Upper lobe of left lung (tissue), 6 donors: ENCODE results near the gene PPDPF. TPM values are rescaled to one million over a fixed set of nuclear protein-coding genes. Genes with fewer than 3 reads are reported as not detected.

Source experiments
- ATAC-seq, 2 donors: fragments of 200-7000 bp; cut with Tn5 transposase; one replicate each; pipeline ENCODE4 v1.9.1; 2022; ENCODE audit warnings: mild to moderate bottlenecking in 2 of 2, moderate library complexity in 2 of 2; ENCODE audit not compliant: low FRiP score in 2 of 2
- DNase-seq, 2 donors: peaks; one replicate each; pipeline ENCODE4 v3.0.0-alpha.2; 2019 to 2020
- H3K27ac ChIP-seq, 4 donors: fragments of 200-600 bp; sonication (generic); one replicate each; pipeline ENCODE4 v1.5.1; 2016 to 2019
- H3K27me3 ChIP-seq, 4 donors: fragments of 200-600 bp; sonication (generic); one replicate each; pipeline ENCODE4 v1.5.1; 2017 to 2019
- H3K36me3 ChIP-seq, 4 donors: fragments of 200-600 bp; sonication (generic); one replicate each; pipeline ENCODE4 v1.5.1; 2016 to 2019
- H3K4me1 ChIP-seq, 4 donors: fragments of 200-600 bp; sonication (generic); one replicate each; pipeline ENCODE4 v1.5.1; 2018 to 2019
- H3K4me3 ChIP-seq, 4 donors: fragments of 200-600 bp; sonication (generic); one replicate each; pipeline ENCODE4 v1.5.1; 2017 to 2019; ENCODE audit warnings: mild to moderate bottlenecking in 2 of 4, moderate library complexity in 1 of 4
- H3K9me3 ChIP-seq, 4 donors: fragments of 200-600 bp; sonication (generic); one replicate each; pipeline ENCODE4 v1.5.1; 2018 to 2019
- CTCF ChIP-seq, 6 experiments: fragments of 450-650 bp in 4 of 6; fragments of 200-600 bp in 2 of 6; sonication (generic) in 2 of 6; IDR thresholded peaks; one replicate each; pipeline ENCODE4 v1.5.1; 2016 to 2019; ENCODE audit warnings: antibody characterized with exemption in 6 of 6
- EP300 ChIP-seq, 4 donors: sonication (generic); formaldehyde crosslinking; IDR thresholded peaks; one replicate each; pipeline ENCODE4 v1.5.1; 2017; ENCODE audit warnings: antibody characterized with exemption in 4 of 4, control low read depth in 2 of 4
- POLR2A ChIP-seq, 4 donors: fragments of 450-650 bp; IDR thresholded peaks; one replicate each; pipeline ENCODE4 v1.5.1; 2016 to 2017; ENCODE audit warnings: antibody characterized with exemption in 4 of 4, mild to moderate bottlenecking in 2 of 4
- POLR2AphosphoS5 ChIP-seq, 2 donors: sonication (generic); formaldehyde crosslinking; IDR thresholded peaks; one replicate each; pipeline ENCODE4 v1.5.1; 2017; ENCODE audit warnings: antibody characterized with exemption in 2 of 2
- WGBS, 2 donors: methylation state at CpG; one replicate each; pipeline ENCODE4 v1.1.5; 2017 to 2018; 5-methylcytosine and 5-hydroxymethylcytosine counted together
- total RNA-seq, 6 donors: library from RNA; depleted of rRNA in 4 of 6; stranded (reverse); fragments of >200 nt in 4 of 6; gene quantifications; one replicate each; pipeline versions ENCODE4 v1.1.0 to v1.2.1, GENCODE V29; 2016 to 2021
- donor health status: DM: no; HTN: no; CAD: no; lungs with moderate emphysema.
- donor health status: DM: no; HTN: yes; CAD: no; lungs with severe emphysema.

Gene PPDPF
- total RNA-seq, 6 donors from 2014 or later: 91.1 to 468 (median 416) TPM

DNA sequence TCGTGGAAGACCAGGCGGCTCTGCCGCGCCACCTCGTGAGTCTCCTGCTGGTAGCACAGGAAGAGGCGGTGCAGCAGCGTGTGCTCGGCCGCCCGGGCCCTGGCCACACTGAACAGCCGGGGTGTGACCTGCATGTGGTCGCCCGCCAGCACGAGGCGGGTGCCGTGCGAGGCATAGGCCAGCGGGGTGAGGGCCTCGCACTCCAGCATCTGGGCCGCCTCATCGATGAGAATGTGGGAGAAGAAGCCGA lies 46.5 kb downstream of the PPDPF start:
- ATAC-seq: peak; percentile 1 to 3
- Histone ChIP-seq H3K36me3 (peaks cover 25 to 65% (median 45%) of the 10 kb centered on the region in 4 donors), H3K9me3 (no peaks in the 10 kb centered on the region), H3K4me3 (no peak overlapping the region), H3K27me3 (no peaks in the 10 kb centered on the region), H3K4me1 (peaks cover 0 to 29% (median 17%) of the 10 kb centered on the region in 4 donors), H3K27ac (peak overlapping the region in 2 of 4 donors; percentile 74 to 80)
- TF ChIP-seq CTCF (IDR thresholded peaks at IDR 0.05): no peak
- no peak for TF ChIP-seq POLR2AphosphoS5 (IDR thresholded peaks at IDR 0.05)
- no peak for TF ChIP-seq POLR2A (IDR thresholded peaks at IDR 0.05)
- TF ChIP-seq EP300 (IDR thresholded peaks at IDR 0.05): no peak
- no peak for DNase-seq
- 58 to 93% methylated on average over 7 to 21 of the region's 22 CpGs for whole genome bisulfite sequencing, 2 donors

DNA sequence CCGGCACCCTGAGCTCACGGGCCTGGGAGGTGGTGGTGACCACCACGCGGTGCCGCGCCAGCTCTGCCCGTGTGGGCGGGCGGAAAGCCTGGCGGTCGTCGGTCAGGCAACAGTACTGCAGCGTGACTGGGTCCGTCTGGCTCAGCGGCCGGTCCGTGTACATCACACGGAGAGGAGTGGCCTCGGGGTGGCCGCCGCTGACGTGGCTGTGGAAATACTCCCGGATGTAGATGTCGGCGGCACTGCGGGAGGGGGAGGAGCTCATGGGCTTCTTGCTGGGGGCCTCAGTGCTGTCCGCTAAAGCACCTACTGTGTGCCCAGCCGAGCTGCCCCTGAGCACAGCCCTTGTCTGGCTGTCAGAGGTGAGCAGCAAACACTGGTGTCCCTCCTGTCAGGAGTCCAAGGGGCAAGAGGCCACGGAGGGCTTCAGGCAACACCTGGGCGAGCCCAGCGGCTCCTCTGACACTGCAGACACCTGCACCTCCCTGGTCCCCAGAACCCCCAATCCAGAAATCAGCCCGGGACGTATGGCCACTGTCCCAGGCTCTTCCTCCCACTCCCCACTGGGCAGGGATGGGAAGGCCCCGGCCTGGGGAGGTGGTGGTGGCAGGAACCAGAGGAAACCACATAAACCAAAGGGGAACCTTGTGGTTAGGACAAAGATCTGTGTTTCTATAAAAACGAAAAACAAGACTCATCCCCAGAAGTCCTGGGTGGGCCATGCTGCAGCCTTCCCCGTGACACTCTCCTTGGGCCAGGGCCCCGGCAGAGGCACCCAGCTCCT lies 47.0 kb downstream of the PPDPF start:
- peak overlapping the region; percentile 10 to 80 (median 66) for H3K27ac ChIP-seq
- peak overlapping the region in 2 of 4 donors; percentile 9 to 22 for H3K4me3 ChIP-seq
- peak; percentile 75 to 90 for DNase-seq

GRCh38 chr20:63568170-63568981 lies 47.8 kb downstream of the PPDPF start:
- no peaks in the 10 kb centered on the region for H3K9me3 ChIP-seq
- TF ChIP-seq POLR2A (IDR thresholded peaks at IDR 0.05) (no peak), EP300 (IDR thresholded peaks at IDR 0.05) (no peak), POLR2AphosphoS5 (IDR thresholded peaks at IDR 0.05) (no peak), CTCF (IDR thresholded peaks at IDR 0.05) (no peak)
- peak in 1 of 2 donors; percentile 86 for DNase-seq
- peaks cover 8 to 41% (median 27%) of the 10 kb centered on the region in 4 donors for H3K4me1 ChIP-seq
- peaks cover 12 to 60% (median 37%) of the 10 kb centered on the region in 4 donors for H3K36me3 ChIP-seq
- 79 to 91% methylated on average over 17 to 30 of the region's 43 CpGs for WGBS, 2 donors
- peak; percentile 8 to 17 for ATAC-seq
- peak overlapping the region; percentile 10 to 80 (median 66) for H3K27ac ChIP-seq
- peak overlapping the region in 2 of 4 donors; percentile 9 to 22 for H3K4me3 ChIP-seq
- H3K27me3 ChIP-seq: no peaks in the 10 kb centered on the region

More for the DNA sequence above, 47.0 kb downstream of the PPDPF start:
- Histone ChIP-seq H3K4me1 (peaks cover 0 to 33% (median 20%) of the 10 kb centered on the region in 4 donors), H3K27me3 (no peaks in the 10 kb centered on the region), H3K9me3 (no peaks in the 10 kb centered on the region), H3K36me3 (peaks cover 19 to 65% (median 42%) of the 10 kb centered on the region in 4 donors)
- TF ChIP-seq CTCF (IDR thresholded peaks at IDR 0.05) (peak in 2 of 6 experiments; percentile 11 to 34), EP300 (IDR thresholded peaks at IDR 0.05) (no peak)
- ATAC-seq: peak; percentile 61 to 67
- WGBS, 2 donors: 66 to 83% methylated on average over 25 to 35 of the region's 37 CpGs

DNA sequence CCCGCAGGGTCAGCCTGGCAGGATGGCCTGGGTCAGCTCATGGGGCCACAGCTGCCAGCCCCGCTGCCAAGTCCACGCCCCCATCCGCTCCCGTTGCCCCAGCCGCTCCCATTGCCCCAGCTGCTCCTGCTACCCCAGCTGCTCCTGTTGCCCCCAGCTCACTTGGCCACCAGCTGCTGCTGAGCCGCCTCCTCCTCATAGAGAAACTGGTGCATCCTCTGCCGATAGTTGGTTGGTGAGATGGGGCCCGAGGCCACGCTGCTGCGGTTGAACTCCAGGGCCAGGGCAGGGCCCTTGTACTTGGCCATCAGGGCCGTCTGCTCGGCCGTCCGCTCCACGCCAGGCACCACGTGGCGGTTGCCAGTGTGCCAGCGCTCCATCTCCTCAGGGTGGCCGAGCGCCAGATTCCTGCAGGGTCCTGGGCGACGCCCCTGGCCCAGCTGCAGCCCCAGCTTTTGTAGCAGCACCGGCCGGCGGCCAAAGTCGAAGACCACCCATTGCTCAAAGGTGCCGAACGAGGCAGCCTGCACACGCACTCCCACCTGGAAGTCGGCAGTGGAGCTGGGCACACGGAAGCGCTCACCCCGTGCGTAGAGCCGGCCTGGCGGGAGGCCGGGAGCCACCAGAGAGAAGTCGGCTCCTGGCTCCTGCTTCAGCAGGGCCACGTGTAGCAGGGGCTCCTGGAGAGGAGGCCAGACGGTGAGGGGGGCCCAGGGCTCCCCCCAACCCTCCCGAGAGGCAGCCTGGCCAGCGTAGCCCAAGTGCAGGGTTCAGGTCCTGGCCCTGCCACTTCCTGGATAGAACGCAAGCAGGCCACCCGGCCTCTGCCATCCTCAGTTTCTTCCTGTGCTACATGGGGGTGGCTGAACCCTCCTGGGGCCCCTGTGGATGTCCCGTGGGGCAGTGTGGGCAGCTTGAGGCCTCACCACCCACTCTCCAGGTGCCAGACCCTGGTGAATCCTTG lies 48.7 kb downstream of the PPDPF start:
- no peaks in the 10 kb centered on the region for H3K9me3 ChIP-seq
- DNase-seq (peak in 1 of 2 donors; percentile 83), ATAC-seq (no peak)
- TF ChIP-seq POLR2AphosphoS5 (IDR thresholded peaks at IDR 0.05) (no peak), POLR2A (IDR thresholded peaks at IDR 0.05) (no peak), CTCF (IDR thresholded peaks at IDR 0.05) (no peak), EP300 (IDR thresholded peaks at IDR 0.05) (no peak)
- peaks cover 4 to 51% (median 29%) of the 10 kb centered on the region in 4 donors for H3K36me3 ChIP-seq
- H3K27me3 ChIP-seq: no peaks in the 10 kb centered on the region
- WGBS, 2 donors: 89 to 91% methylated on average over 9 to 45 of the region's 46 CpGs
- H3K4me3 ChIP-seq: no peak overlapping the region
- H3K4me1 ChIP-seq: peaks cover 10 to 44% (median 30%) of the 10 kb centered on the region in 4 donors
- peak overlapping the region in 1 of 4 donors; percentile 74 for H3K27ac ChIP-seq
